ENCODE measurements around the gene ZAR1. TPM values are rescaled to one million over a fixed set of nuclear protein-coding genes. Genes with fewer than 3 reads are reported as not detected.

Gene ZAR1
- polyA plus RNA-seq, 2 of the 4 experiments (the other 2 are of a cell fraction): 0.05 TPM; not detected in 1

DNA sequence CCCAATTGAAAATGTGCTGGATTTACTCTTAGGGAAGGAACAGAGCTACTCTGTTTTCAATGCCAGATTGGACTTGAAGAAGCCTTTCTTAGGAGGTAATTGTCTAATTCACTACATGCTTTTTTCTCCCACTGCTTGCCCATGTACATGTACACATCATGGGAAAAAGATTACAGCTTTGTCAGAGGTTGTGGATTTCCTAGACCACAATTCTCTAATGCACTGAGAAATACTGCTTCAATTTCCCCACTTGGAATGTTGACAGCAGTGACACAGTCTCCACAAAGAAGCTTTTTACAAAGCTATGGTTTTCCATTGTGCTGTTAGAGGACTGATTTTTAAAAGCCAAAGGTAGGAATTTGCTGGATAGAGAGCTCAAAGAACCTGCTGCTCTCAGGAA is 19.5 kb downstream of the ZAR1 start (continued):
- TF ChIP-seq, protein P1, sequence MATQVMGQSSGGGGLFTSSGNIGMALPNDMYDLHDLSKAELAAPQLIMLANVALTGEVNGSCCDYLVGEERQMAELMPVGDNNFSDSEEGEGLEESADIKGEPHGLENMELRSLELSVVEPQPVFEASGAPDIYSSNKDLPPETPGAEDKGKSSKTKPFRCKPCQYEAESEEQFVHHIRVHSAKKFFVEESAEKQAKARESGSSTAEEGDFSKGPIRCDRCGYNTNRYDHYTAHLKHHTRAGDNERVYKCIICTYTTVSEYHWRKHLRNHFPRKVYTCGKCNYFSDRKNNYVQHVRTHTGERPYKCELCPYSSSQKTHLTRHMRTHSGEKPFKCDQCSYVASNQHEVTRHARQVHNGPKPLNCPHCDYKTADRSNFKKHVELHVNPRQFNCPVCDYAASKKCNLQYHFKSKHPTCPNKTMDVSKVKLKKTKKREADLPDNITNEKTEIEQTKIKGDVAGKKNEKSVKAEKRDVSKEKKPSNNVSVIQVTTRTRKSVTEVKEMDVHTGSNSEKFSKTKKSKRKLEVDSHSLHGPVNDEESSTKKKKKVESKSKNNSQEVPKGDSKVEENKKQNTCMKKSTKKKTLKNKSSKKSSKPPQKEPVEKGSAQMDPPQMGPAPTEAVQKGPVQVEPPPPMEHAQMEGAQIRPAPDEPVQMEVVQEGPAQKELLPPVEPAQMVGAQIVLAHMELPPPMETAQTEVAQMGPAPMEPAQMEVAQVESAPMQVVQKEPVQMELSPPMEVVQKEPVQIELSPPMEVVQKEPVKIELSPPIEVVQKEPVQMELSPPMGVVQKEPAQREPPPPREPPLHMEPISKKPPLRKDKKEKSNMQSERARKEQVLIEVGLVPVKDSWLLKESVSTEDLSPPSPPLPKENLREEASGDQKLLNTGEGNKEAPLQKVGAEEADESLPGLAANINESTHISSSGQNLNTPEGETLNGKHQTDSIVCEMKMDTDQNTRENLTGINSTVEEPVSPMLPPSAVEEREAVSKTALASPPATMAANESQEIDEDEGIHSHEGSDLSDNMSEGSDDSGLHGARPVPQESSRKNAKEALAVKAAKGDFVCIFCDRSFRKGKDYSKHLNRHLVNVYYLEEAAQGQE (IDR thresholded peaks at IDR 0.05): no peak
- TF ChIP-seq E2F6 (IDR thresholded peaks at IDR 0.05; ENCODE audit: borderline replicate concordance, low read depth) (no peak), POLR2A (IDR thresholded peaks at IDR 0.05; ENCODE audit: low read length) (no peak)
- TF ChIP-seq, protein P2, sequence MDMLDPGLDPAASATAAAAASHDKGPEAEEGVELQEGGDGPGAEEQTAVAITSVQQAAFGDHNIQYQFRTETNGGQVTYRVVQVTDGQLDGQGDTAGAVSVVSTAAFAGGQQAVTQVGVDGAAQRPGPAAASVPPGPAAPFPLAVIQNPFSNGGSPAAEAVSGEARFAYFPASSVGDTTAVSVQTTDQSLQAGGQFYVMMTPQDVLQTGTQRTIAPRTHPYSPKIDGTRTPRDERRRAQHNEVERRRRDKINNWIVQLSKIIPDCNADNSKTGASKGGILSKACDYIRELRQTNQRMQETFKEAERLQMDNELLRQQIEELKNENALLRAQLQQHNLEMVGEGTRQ (IDR thresholded peaks at IDR 0.05): no peak

DNA sequence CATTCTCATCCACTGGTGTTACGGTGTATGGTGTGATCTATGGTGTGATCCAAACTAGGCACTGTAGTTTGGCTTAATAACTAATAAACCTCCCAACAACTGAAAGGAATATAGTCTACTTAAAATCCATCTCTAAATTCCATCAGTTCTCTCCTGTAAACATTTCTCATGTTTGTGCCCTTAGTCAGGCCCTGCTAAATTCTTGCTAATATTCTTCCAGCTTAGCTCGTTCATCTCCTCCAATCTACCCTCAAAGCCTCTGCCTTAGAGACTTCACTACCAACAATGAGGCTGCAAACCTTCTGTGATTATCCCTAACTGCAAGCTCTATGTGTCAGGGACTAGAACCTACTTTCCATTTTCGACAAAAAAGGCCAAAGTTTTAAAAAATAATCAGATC is 28.1 kb downstream of the ZAR1 start:
- Histone ChIP-seq H3K4me3 (no peak overlapping the region), H3K4me1 (no peaks in the 10 kb centered on the region), H3K4me2 (no peak overlapping the region), H3K27ac (no peak overlapping the region), H3K9me3 (no peaks in the 10 kb centered on the region)
- CTCF ChIA-PET: no interaction called here
- ATAC-seq (no peak), DNase-seq (ENCODE audit: low read depth in 1 of 2, low spot score in 1 of 2) (no peak), FAIRE-seq (no peak)
- 91% methylated on average over 3 of the region's 3 CpGs for WGBS (ENCODE audit: missing lambda C conversion rate)
- TF ChIP-seq JUN (IDR thresholded peaks at IDR 0.05): no peak
- TF ChIP-seq FOSL2 (IDR thresholded peaks at IDR 0.05): no peak
- no peak for TF ChIP-seq FOSL2 (CRISPR knock-in tag; IDR thresholded peaks at IDR 0.05)
- TF ChIP-seq RCOR1 (IDR thresholded peaks at IDR 0.05; ENCODE audit: low read depth, low read length): no peak
- no peak for TF ChIP-seq RNF2 (IDR thresholded peaks at IDR 0.05; ENCODE audit: borderline replicate concordance, low read depth)
- TF ChIP-seq MYC (IDR thresholded peaks at IDR 0.05; ENCODE audit: borderline replicate concordance, low read length): no peak
- no peak for TF ChIP-seq MAX (IDR thresholded peaks at IDR 0.05)
- no peak for TF ChIP-seq ELK1 (IDR thresholded peaks at IDR 0.05; ENCODE audit: low read depth, low read length)
- no peak for TF ChIP-seq KDM5A (IDR thresholded peaks at IDR 0.05)
- TF ChIP-seq NPAS2 (CRISPR knock-in tag; IDR thresholded peaks at IDR 0.05; ENCODE audit: borderline replicate concordance): no peak
- TF ChIP-seq EP300 (IDR thresholded peaks at IDR 0.05): no peak
- no peak for TF ChIP-seq JUNB (IDR thresholded peaks at IDR 0.05)
- POLR2A ChIA-PET: no interaction called here

GRCh38 chr4:48526406-48526805 is 36.4 kb downstream of the ZAR1 start:
- Histone ChIP-seq H3K9me3 (no peaks in the 10 kb centered on the region), H3K4me1 (no peaks in the 10 kb centered on the region), H3K27ac (no peak overlapping the region), H3K4me3 (no peak overlapping the region), H3K4me2 (no peak overlapping the region)
- CTCF ChIA-PET: interaction anchor here (1.4 to 2.3 kb wide), 2 partner anchors 10 to 19 kb away, joined by 3 to 9 read pairs; no protein-coding TSS in a partner anchor
- TF ChIP-seq RAD21 (conservative IDR thresholded peaks at IDR 0.05 in 1 of 2, IDR thresholded peaks at IDR 0.05 in 1 of 2): no peak
- TF ChIP-seq RCOR1 (IDR thresholded peaks at IDR 0.05; ENCODE audit: low read depth, low read length): no peak
- no peak for TF ChIP-seq ZNF302 (CRISPR knock-in tag; IDR thresholded peaks at IDR 0.05)
- TF ChIP-seq POLR2A (IDR thresholded peaks at IDR 0.05; ENCODE audit: low read length): no peak
- no peak for TF ChIP-seq HES2 (IDR thresholded peaks at IDR 0.05)
- TF ChIP-seq HOXB5 (CRISPR knock-in tag; IDR thresholded peaks at IDR 0.05): no peak
- TF ChIP-seq, protein P3, sequence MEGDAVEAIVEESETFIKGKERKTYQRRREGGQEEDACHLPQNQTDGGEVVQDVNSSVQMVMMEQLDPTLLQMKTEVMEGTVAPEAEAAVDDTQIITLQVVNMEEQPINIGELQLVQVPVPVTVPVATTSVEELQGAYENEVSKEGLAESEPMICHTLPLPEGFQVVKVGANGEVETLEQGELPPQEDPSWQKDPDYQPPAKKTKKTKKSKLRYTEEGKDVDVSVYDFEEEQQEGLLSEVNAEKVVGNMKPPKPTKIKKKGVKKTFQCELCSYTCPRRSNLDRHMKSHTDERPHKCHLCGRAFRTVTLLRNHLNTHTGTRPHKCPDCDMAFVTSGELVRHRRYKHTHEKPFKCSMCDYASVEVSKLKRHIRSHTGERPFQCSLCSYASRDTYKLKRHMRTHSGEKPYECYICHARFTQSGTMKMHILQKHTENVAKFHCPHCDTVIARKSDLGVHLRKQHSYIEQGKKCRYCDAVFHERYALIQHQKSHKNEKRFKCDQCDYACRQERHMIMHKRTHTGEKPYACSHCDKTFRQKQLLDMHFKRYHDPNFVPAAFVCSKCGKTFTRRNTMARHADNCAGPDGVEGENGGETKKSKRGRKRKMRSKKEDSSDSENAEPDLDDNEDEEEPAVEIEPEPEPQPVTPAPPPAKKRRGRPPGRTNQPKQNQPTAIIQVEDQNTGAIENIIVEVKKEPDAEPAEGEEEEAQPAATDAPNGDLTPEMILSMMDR (IDR thresholded peaks at IDR 0.05): no peak
- TF ChIP-seq JUNB (IDR thresholded peaks at IDR 0.05): no peak
- POLR2A ChIA-PET: no interaction called here
- FAIRE-seq: no peak
- no peak for DNase-seq (ENCODE audit: low read depth in 1 of 2, low spot score in 1 of 2)
- WGBS (ENCODE audit: missing lambda C conversion rate): 92% methylated on average over 1 of the region's 1 CpG
- no peak for ATAC-seq
